GM12891 (cell line): ENCODE results near the gene ZSWIM4.

Source experiments
- POLR2A ChIP-seq: IDR thresholded peaks from 2 replicates; pipeline ENCODE4 v1.6.1; 2011; ENCODE audit warnings: low read depth, low read length, control low read depth
- POLR2AphosphoS5 ChIP-seq: IDR thresholded peaks from 2 replicates; pipeline ENCODE4 v1.6.1; 2011; ENCODE audit warnings: low read depth, low read length, control low read depth

GRCh38 chr19:13839938-13840304 lies 44.7 kb downstream of the ZSWIM4 start:
- TF ChIP-seq POLR2AphosphoS5 (no peak), POLR2A (no peak)
